ENCODE results near the gene TBCD. TPM values are rescaled to one million over a fixed set of nuclear protein-coding genes. Genes with fewer than 3 reads are reported as not detected.
A peak's percentile ranks its signal among the peaks of the same experiment; 100 is the strongest.

The TBCD gene
- total RNA-seq, 2 donors from 2014 or later: 66.5 to 166 TPM

DNA sequence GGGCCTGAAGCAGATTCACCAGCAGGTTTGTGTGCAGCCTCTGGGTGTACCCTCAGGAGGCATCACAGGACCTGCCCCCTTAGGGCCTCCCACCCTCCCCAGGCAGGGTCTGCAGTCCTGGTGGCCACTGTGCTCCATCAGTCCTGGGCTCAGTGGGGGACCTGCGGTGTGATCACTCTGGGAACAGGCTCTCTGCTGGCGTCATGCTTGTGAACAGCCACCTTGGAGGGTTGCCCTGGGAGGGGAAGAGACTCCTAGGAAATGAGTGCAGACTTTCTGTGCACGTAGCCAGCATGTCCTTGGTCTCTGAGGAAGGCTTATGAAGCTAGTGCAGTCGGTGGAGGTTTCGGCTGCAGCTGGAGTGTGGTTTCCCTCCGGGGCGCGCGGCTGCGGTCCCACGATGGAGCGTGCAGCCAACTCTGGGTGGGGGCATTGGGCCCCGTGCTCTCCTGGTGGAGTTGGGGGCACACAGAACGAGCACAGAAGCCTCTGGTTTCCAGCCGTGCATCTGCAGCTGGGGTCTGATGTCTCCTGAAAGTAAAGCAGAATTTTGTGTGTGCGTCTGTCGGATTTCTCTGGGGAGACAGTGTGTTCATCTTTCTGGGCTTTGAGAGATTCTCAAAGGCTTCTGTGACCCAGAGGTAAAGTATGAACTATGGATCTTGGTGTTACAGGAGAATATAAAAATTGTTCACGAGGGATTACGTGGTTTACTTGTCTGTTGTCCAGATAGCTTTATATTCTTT, 156.1 kb downstream of the TBCD start:
- Mint-ChIP-seq H3K36me3 (peaks cover 12% of the 10 kb centered on the region), H3K9me3 (no peaks in the 10 kb centered on the region), H3K4me1 (ENCODE audit: low read depth in 2 of 2) (peaks cover 6 to 8% of the 10 kb centered on the region in 2 donors), H3K27me3 (no peaks in the 10 kb centered on the region), H3K27ac (no peak overlapping the region), H3K4me3 (no peak overlapping the region)
- no peak for ATAC-seq
- DNase-seq (ENCODE audit: low spot score): no peak

DNA sequence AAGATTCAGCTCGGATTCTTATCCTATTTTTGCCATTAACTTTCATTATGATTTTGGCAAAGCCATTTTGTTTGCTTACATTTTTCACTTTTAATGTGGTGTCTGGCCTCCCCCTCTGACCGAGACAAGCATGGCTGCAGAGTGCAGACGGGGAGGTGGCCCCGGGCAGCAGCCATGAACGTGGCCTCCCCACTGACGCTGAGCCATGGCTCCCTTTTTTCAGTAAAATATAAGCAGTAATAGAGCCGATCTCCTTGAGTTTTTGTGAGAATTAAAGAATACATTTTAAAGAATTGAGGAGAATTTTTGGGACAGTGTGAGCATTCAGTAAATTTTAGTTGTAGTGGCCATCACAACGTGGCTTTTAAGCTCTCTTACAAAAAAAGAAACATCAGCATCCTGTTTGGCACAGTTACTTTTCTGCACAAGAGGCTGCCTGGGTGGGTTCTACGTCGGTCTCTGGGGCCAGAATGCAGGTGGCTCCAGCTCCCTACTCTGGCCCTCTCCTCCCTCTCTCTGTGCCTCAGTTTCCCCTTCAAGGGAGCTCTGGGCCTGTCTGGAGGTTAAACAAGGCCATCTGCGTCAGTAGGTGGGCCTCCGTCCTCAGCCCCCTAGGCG, 156.8 kb downstream of the TBCD start:
- Mint-ChIP-seq H3K4me3 (no peak overlapping the region), H3K27ac (no peak overlapping the region), H3K9me3 (no peaks in the 10 kb centered on the region), H3K36me3 (peaks cover 12% of the 10 kb centered on the region), H3K4me1 (ENCODE audit: low read depth in 2 of 2) (peaks cover 6 to 8% of the 10 kb centered on the region in 2 donors), H3K27me3 (no peaks in the 10 kb centered on the region)
- DNase-seq (ENCODE audit: low spot score) (no peak), ATAC-seq (no peak)

DNA sequence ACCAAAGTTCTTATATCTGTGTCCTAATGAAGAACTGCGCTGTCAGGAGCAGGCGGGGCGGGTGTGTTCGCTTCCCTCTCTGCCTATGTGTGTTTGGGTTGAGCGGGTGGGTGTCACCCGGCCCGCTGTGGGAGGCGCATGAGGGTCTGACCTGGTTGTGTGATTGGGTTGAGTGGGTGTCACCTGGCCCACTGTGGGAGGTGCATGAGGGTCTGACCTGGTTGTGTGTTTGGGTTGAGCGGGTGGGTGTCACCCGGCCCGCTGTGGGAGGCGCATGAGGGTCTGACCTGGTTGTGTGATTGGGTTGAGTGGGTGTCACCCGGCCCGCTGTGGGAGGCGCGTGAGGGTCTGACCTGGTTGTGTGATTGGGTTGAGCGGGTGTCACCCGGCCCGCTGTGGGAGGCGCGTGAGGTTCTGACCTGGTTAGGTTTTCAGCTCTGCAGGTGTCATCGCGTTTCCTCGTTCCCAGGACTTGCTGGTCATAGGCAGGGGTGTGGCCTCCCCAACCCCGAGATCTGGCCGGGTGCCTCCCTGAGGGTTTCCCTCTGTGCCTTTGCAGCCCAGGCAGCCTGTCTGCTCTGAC, 157.5 kb downstream of the TBCD start:
- no peaks in the 10 kb centered on the region for H3K27me3 Mint-ChIP-seq
- no peak for DNase-seq (ENCODE audit: low spot score)

DNA sequence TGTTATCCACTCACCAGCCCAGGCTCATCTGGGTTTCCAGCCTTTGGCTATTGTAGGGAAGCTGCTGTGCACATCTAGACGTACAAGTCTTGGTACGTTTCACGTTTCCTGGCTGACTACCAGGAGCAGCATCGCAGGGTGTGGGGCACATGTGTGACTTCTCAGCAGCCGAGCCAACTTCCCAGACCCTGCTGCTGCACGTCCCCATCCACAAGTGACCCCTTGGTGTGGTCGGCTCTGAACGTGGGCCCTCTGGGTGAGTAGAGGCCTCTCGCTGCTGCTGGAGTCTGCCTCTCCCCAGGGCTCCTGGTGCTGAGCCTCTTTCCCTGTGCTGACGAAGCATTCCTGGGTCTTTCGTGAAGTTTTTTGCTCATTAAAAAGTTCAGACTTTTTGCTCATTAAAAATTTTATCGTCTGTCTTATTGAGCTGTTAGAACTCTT, 158.2 kb downstream of the TBCD start:
- Mint-ChIP-seq H3K27ac (no peak overlapping the region), H3K27me3 (no peaks in the 10 kb centered on the region)
- ATAC-seq: no peak

More for the DNA sequence above, 157.5 kb downstream of the TBCD start:
- peaks cover 5 to 6% of the 10 kb centered on the region in 2 donors for H3K4me1 Mint-ChIP-seq (ENCODE audit: low read depth in 2 of 2)
- H3K4me3 Mint-ChIP-seq: no peak overlapping the region
- no peak for ATAC-seq
- no peaks in the 10 kb centered on the region for H3K9me3 Mint-ChIP-seq
- H3K27ac Mint-ChIP-seq: no peak overlapping the region
- H3K36me3 Mint-ChIP-seq: peaks cover 7% of the 10 kb centered on the region

DNA sequence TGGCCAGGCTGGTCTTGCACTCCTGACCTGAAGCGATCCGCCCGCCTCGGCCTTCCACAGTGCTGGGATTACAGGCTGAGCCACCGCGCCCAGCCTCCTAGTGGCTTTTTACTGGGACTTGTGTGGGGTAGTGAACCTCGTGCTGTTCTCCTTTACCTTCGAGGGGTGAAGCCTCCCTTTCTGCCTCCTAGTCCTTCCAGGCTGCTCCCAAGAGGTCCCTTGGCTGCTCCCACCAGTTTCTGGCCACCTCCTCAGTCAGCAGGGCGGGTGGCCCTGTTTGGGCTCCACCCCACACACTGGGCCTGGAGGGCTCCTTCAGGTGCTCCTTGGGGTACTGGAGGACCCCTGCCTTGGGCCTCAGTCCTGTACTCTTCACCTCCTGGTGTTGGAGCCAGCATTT, 158.9 kb downstream of the TBCD start:
- H3K27ac Mint-ChIP-seq: no peak overlapping the region
- no peak overlapping the region for H3K4me3 Mint-ChIP-seq
- DNase-seq (ENCODE audit: low spot score) (no peak), ATAC-seq (no peak)
- no peaks in the 10 kb centered on the region for H3K27me3 Mint-ChIP-seq
- H3K36me3 Mint-ChIP-seq: peaks cover 6% of the 10 kb centered on the region
- no peaks in the 10 kb centered on the region for H3K9me3 Mint-ChIP-seq
- peaks cover 5 to 6% of the 10 kb centered on the region in 2 donors for H3K4me1 Mint-ChIP-seq (ENCODE audit: low read depth in 2 of 2)

More for the DNA sequence above, 158.2 kb downstream of the TBCD start:
- Mint-ChIP-seq H3K4me1 (ENCODE audit: low read depth in 2 of 2) (peaks cover 5 to 6% of the 10 kb centered on the region in 2 donors), H3K36me3 (peaks cover 6% of the 10 kb centered on the region), H3K9me3 (no peaks in the 10 kb centered on the region), H3K4me3 (no peak overlapping the region)
- DNase-seq (ENCODE audit: low spot score): no peak

DNA sequence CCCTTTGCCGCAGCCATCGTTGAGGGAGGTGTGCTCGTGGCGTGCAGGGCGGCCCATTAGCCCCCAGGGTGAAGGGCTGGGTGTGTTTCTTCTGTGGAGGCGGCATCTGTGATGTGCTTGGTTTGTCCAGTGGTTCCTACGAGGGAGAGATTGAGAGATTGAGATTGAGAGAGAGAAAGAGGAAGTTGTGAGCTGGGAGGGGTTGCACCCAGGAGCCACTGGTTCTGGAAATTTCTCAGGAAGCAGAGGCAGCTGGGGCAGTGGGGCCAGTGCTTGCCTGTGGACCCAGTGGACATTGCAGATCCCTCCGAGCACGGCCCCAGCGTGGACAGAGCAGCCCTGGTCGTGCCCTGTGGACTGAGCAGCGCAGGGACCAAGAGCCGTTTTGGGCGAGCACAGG, 160.0 kb downstream of the TBCD start:
- Mint-ChIP-seq H3K4me3 (no peak overlapping the region), H3K27me3 (no peaks in the 10 kb centered on the region), H3K36me3 (peaks cover 6% of the 10 kb centered on the region), H3K4me1 (ENCODE audit: low read depth in 2 of 2) (peaks cover 5 to 6% of the 10 kb centered on the region in 2 donors), H3K27ac (peak overlapping the region; percentile 38 to 45), H3K9me3 (no peaks in the 10 kb centered on the region)
- peak in 1 of 2 donors; percentile 30 for ATAC-seq
- DNase-seq (ENCODE audit: low spot score): no peak

DNA sequence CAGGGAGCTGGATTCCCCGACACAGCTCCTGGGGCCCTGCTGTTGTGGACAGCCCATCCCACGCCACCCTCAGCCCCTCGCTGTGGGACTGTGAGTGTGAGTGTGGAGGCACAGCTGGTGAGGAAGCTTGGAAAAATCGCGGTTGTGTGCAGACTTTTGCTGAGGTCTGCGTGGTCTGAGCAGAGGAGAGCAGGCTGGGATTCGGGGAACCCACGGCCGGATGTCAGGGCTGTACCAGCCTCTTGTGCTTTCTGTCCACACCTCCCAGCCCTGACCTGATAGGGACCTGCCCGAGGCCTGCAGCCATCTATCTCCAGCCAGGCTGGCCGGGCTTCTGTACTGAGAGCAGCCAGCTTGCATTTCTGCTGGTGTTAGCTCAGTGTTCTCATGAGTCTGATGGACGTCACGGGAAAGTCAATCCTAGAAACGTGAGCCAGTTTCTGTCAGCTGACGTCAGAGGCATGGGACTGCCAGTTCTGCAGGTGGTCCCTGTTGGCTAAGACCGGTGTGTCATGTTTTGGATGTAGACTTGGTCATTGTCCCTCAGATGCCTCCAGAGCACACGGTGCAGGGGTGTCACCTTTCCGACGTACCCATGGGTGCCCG, 160.7 kb downstream of the TBCD start:
- ATAC-seq: peak in 1 of 2 donors; percentile 28
- Mint-ChIP-seq H3K27me3 (no peaks in the 10 kb centered on the region), H3K4me3 (no peak overlapping the region), H3K27ac (no peak overlapping the region), H3K4me1 (ENCODE audit: low read depth in 2 of 2) (peaks cover 5 to 6% of the 10 kb centered on the region in 2 donors), H3K9me3 (no peaks in the 10 kb centered on the region), H3K36me3 (peaks cover 6% of the 10 kb centered on the region)
- DNase-seq (ENCODE audit: low spot score): no peak

DNA sequence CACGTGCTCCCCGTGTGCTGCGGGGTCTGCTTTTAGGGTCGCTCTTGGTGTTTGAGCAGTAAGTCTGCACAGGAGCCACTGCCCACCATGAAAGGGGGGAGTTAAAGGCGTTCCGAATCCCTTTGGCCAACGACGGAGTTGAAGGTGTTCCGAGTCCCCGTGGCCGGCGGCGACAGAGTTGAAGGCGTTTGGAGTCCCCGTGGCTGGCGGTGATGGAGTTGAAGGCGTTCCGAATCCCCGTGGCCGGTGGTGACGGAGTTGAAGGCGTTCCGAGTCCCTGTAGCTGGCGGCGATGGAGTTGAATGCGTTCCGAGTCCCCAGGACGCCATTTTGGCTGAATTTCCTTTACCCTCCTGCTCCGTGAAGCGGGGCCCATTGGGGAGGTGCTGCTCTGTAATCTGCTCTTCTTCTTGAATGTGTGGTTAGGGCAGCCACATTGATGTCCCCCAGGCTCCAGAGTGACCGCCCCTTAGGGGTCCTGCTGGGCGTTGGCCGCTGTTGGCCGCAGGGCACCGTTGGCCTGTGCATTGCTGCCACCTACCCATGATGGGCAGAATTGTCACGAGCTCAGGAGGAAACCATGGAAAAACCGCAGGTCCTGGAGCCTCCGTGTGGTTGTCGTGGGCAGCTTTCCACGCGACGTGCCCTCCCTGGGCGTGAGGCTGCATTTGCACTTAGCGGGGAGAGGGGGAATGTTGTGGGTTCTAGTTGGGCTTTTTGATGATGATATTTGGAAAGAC, 161.6 kb downstream of the TBCD start:
- DNase-seq (ENCODE audit: low spot score) (no peak), ATAC-seq (no peak)
- Mint-ChIP-seq H3K4me1 (ENCODE audit: low read depth in 2 of 2) (peaks cover 5 to 6% of the 10 kb centered on the region in 2 donors), H3K27ac (no peak overlapping the region), H3K4me3 (no peak overlapping the region), H3K36me3 (peaks cover 6% of the 10 kb centered on the region), H3K9me3 (no peaks in the 10 kb centered on the region), H3K27me3 (no peaks in the 10 kb centered on the region)

DNA sequence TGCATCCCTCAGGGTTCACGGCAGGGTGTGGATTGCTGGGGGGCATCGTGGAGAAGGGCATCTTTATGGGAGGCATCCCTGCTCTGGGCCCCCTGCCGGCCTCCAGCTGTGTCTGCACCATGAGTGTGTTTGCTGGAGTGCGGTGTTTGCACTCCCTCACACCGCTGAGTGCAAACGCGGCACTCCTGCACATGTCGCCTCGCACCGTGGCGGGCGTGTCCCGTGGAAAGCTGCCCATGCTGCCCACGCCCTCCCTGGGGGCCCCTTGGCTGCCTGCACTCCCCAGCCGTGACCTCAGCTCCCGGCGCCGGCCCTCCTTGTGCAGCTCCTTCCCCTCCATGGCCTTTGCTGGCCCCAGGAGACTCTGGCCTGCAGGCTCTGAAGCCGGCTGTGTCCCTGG, 162.5 kb downstream of the TBCD start:
- H3K4me3 Mint-ChIP-seq: no peak overlapping the region
- no peaks in the 10 kb centered on the region for H3K9me3 Mint-ChIP-seq
- no peaks in the 10 kb centered on the region for H3K27me3 Mint-ChIP-seq
- peaks cover 5 to 6% of the 10 kb centered on the region in 2 donors for H3K4me1 Mint-ChIP-seq (ENCODE audit: low read depth in 2 of 2)
- H3K36me3 Mint-ChIP-seq: peaks cover 6% of the 10 kb centered on the region
- no peak for ATAC-seq
- DNase-seq (ENCODE audit: low spot score): no peak
- no peak overlapping the region for H3K27ac Mint-ChIP-seq

DNA sequence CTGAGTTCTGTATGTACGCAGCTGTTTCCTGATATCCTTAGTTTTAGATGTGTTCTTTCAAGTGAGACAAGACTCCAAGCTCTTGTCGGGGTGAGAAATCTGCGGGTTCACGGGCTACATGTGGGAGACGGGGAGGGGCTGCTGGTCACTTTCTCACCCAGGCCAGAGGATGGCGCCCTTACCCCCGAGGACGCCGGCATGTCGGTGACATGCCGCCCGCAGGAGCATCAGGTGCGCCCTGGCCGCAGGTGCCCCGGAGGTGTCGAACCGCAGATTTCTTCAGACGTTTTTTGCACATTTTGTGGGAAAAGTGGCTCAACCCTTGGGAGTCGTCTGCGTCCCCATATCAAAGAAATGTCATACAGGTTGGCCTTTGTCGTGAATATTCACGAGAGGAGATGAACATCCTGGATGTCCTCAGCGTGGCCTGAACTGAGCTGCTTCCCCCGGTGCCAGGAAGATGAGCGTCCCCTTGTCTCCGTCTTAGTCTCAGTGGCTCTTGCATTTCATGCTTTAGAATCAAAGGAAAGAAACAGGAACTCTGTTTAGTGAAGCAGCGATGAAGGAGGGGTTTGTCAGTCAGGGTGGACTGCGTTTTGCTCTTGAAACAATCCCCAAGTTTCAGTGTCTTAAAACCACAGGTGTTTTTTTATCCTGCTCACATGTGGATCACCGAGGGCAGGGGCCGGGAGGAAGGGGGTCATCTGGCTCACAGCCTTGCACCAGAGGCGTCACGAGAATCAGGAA, 163.3 kb downstream of the TBCD start:
- no peak for ATAC-seq
- Mint-ChIP-seq H3K4me3 (no peak overlapping the region), H3K36me3 (peaks cover 6% of the 10 kb centered on the region), H3K9me3 (no peaks in the 10 kb centered on the region), H3K27me3 (no peaks in the 10 kb centered on the region), H3K27ac (no peak overlapping the region), H3K4me1 (ENCODE audit: low read depth in 2 of 2) (peaks cover 5 to 6% of the 10 kb centered on the region in 2 donors)
- DNase-seq (ENCODE audit: low spot score): no peak

DNA sequence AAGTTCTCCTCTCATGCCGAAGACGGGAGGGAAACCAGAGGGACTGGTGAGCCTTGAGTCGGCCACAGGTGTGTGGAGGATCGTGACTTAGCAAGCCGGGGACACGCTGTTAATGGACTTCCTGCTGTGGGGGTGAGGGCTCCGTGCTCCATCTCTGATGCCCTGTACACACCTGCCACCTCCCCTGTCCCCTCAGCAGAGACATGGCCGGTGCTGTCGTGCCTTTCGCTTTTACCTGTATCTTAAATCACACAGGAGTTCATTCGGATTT, 163.8 kb downstream of the TBCD start:
- no peak for ATAC-seq
- no peaks in the 10 kb centered on the region for H3K27me3 Mint-ChIP-seq
- peaks cover 5 to 6% of the 10 kb centered on the region in 2 donors for H3K4me1 Mint-ChIP-seq (ENCODE audit: low read depth in 2 of 2)
- DNase-seq (ENCODE audit: low spot score): no peak
- H3K36me3 Mint-ChIP-seq: peaks cover 6% of the 10 kb centered on the region
- no peak overlapping the region for H3K4me3 Mint-ChIP-seq
- H3K27ac Mint-ChIP-seq: no peak overlapping the region
- no peaks in the 10 kb centered on the region for H3K9me3 Mint-ChIP-seq

DNA sequence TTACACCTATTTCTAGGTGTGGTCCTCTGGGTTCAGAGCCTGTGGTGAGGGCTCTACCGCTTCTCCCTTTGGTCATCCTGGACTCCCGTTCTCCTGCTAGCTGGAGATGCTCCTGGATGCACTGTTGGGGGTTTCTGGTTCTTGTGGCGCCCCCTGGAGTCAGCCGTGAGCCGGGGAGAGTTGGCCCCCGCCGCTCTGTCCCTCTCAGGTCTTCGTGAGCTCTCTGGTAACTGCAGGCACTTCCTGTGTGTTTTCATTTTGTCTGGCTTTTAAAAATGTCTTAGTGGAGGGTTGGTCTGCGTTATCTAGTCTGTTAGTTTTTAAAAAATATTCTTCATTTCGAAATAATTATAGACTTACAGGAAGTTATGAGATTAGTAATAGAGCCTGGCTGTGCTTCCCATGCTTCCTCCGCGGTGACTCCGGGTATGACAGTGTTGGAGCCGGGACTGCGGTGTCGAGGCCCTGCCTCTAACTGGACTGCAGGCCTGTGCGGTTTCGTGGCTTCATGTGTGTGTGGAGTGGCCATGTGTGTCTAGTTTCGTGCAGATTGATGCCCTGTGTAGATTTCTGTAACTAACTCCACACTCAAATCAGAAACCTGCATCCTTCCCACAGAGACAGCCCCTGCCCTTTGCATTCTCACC, 166.0 kb downstream of the TBCD start:
- DNase-seq (ENCODE audit: low spot score) (no peak), ATAC-seq (peak in 1 of 2 donors; percentile 56)
- no peak overlapping the region for H3K4me3 Mint-ChIP-seq
- H3K27ac Mint-ChIP-seq: no peak overlapping the region
- peaks cover under 1 to 1% of the 10 kb centered on the region in 2 donors for H3K4me1 Mint-ChIP-seq (ENCODE audit: low read depth in 2 of 2)
- no peaks in the 10 kb centered on the region for H3K27me3 Mint-ChIP-seq
- no peaks in the 10 kb centered on the region for H3K36me3 Mint-ChIP-seq
- no peaks in the 10 kb centered on the region for H3K9me3 Mint-ChIP-seq

DNA sequence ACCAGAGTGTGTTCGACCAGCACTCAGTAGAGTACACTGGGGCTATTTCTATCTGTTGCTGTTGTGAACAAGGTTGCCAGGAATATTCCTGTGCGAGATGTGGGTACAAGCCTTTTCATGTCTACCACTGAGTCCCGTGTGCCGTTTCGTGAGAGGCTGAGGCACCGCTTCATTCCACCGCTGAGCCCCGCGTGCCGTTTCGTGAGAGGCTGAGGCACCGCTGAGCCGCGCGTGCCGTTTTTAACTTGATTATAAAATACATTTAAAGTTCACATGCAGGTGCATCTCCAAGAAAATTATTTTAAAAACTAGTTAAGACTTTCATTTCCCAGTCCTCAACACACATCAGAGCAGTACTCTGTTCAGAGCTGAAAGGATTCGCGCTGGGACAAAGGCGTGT, 166.6 kb downstream of the TBCD start:
- DNase-seq (ENCODE audit: low spot score): no peak
- no peak for ATAC-seq
- Mint-ChIP-seq H3K36me3 (no peaks in the 10 kb centered on the region), H3K4me3 (no peak overlapping the region), H3K4me1 (ENCODE audit: low read depth in 2 of 2) (peaks cover 5% of the 10 kb centered on the region in 2 donors), H3K27ac (no peak overlapping the region), H3K27me3 (no peaks in the 10 kb centered on the region), H3K9me3 (no peaks in the 10 kb centered on the region)

Data from natural killer cell treated with Interleukin-12 subunit alpha and Interleukin-12 subunit beta and Interleukin-15 and Interleukin-18, amount 100 ng/mL, for 72 hours (primary cell).